ENCODE measurements around the gene SGK2.

Gene SGK2

GRCh38 chr20:43564455-43564854 lies 5.6 kb downstream of the SGK2 start:
- TF ChIP-seq POLR2AphosphoS5 (IDR thresholded peaks at IDR 0.05; ENCODE audit: low read depth, low read length) (no peak), FOXP2 (optimal IDR thresholded peaks at IDR 0.05; ENCODE audit: borderline replicate concordance, extremely low read depth, extremely low read length, insufficient read depth) (no peak), TAF1 (IDR thresholded peaks at IDR 0.05; ENCODE audit: borderline replicate concordance, insufficient read depth, low read length) (no peak), SIN3A (IDR thresholded peaks at IDR 0.05; ENCODE audit: borderline replicate concordance, insufficient read depth, low read length) (no peak)
- TF ChIP-seq, protein P1, sequence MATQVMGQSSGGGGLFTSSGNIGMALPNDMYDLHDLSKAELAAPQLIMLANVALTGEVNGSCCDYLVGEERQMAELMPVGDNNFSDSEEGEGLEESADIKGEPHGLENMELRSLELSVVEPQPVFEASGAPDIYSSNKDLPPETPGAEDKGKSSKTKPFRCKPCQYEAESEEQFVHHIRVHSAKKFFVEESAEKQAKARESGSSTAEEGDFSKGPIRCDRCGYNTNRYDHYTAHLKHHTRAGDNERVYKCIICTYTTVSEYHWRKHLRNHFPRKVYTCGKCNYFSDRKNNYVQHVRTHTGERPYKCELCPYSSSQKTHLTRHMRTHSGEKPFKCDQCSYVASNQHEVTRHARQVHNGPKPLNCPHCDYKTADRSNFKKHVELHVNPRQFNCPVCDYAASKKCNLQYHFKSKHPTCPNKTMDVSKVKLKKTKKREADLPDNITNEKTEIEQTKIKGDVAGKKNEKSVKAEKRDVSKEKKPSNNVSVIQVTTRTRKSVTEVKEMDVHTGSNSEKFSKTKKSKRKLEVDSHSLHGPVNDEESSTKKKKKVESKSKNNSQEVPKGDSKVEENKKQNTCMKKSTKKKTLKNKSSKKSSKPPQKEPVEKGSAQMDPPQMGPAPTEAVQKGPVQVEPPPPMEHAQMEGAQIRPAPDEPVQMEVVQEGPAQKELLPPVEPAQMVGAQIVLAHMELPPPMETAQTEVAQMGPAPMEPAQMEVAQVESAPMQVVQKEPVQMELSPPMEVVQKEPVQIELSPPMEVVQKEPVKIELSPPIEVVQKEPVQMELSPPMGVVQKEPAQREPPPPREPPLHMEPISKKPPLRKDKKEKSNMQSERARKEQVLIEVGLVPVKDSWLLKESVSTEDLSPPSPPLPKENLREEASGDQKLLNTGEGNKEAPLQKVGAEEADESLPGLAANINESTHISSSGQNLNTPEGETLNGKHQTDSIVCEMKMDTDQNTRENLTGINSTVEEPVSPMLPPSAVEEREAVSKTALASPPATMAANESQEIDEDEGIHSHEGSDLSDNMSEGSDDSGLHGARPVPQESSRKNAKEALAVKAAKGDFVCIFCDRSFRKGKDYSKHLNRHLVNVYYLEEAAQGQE (IDR thresholded peaks at IDR 0.05; ENCODE audit: insufficient read depth in 1 of 2, low read depth in 2 of 2, low read length in 2 of 2) = no peak

GRCh38 chr20:43564993-43565757 lies 6.3 kb downstream of the SGK2 start:
- TF ChIP-seq POLR2AphosphoS5 (IDR thresholded peaks at IDR 0.05; ENCODE audit: low read depth, low read length) (no peak), SIN3A (IDR thresholded peaks at IDR 0.05; ENCODE audit: borderline replicate concordance, insufficient read depth, low read length) (no peak), FOXP2 (optimal IDR thresholded peaks at IDR 0.05; ENCODE audit: borderline replicate concordance, extremely low read depth, extremely low read length, insufficient read depth) (no peak), TAF1 (IDR thresholded peaks at IDR 0.05; ENCODE audit: borderline replicate concordance, insufficient read depth, low read length) (no peak)
- TF ChIP-seq, protein P1 (IDR thresholded peaks at IDR 0.05; ENCODE audit: insufficient read depth in 1 of 2, low read depth in 2 of 2, low read length in 2 of 2) = no peak

GRCh38 chr20:43565758-43566104 lies 6.9 kb downstream of the SGK2 start:
- TF ChIP-seq POLR2AphosphoS5 (IDR thresholded peaks at IDR 0.05; ENCODE audit: low read depth, low read length) (no peak), FOXP2 (optimal IDR thresholded peaks at IDR 0.05; ENCODE audit: borderline replicate concordance, extremely low read depth, extremely low read length, insufficient read depth) (no peak), SIN3A (IDR thresholded peaks at IDR 0.05; ENCODE audit: borderline replicate concordance, insufficient read depth, low read length) (no peak), TAF1 (IDR thresholded peaks at IDR 0.05; ENCODE audit: borderline replicate concordance, insufficient read depth, low read length) (no peak)
- TF ChIP-seq, protein P1 (IDR thresholded peaks at IDR 0.05; ENCODE audit: insufficient read depth in 1 of 2, low read depth in 2 of 2, low read length in 2 of 2) = no peak

DNA sequence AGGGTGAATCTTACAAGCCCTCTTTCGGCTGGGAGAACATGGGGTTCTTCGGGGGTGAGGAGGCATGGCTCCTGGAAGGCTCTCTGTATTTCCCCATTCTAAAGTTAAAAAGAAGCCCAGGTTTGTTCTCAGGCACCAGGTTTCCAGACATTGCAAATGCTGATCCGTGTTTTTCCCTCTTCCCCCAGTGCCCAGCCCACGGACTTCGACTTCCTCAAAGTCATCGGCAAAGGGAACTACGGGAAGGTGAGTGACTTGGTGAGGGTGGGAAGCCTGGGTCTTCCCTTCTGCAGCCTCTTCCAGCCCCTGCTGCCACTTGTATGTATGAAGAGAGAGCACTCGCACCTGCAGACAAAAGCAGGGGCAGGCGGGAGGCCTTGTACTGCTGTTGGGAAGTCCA lies 8.7 kb downstream of the SGK2 start:
- TF ChIP-seq SIN3A (IDR thresholded peaks at IDR 0.05; ENCODE audit: borderline replicate concordance, insufficient read depth, low read length) = no peak
- TF ChIP-seq FOXP2 (optimal IDR thresholded peaks at IDR 0.05; ENCODE audit: borderline replicate concordance, extremely low read depth, extremely low read length, insufficient read depth) = no peak
- no peak for TF ChIP-seq TAF1 (IDR thresholded peaks at IDR 0.05; ENCODE audit: borderline replicate concordance, insufficient read depth, low read length)
- TF ChIP-seq POLR2AphosphoS5 (IDR thresholded peaks at IDR 0.05; ENCODE audit: low read depth, low read length) = no peak
- TF ChIP-seq, protein P1 (IDR thresholded peaks at IDR 0.05; ENCODE audit: insufficient read depth in 1 of 2, low read depth in 2 of 2, low read length in 2 of 2) = no peak
